Activated T-cell treated with anti-CD3 and anti-CD28 coated beads, Interleukin-2, amount 50 U/mL, for 72 hours (primary cell): Measurements from ENCODE around the gene NEU4. TPM values are rescaled to one million over a fixed set of nuclear protein-coding genes. Genes with fewer than 3 reads are reported as not detected.
"Not testable (repeated sequence)": the region's sequence is repeated elsewhere in the genome, so short reads cannot be mapped to it uniquely, and the experiment has no call there.

ENCODE experiments used
- ATAC-seq, 2 donors: fragments of 150-1000 bp; cut with Tn5 transposase; replicated peaks in 1 of 2; 2 replicates each; pipeline ENCODE4 v1.10.0; 2021; ENCODE audit warnings: moderate library complexity in 2 of 2, mild to moderate bottlenecking in 1 of 2
- DNase-seq, 2 donors: peaks; one replicate each; pipeline ENCODE4 v3.0.0; 2021 to 2022; ENCODE audit warnings: mixed read lengths in 1 of 2
- H3K27ac Mint-ChIP-seq: one replicate; pipeline ENCODE4 v1.8.0; 2022; ENCODE audit warnings: mild to moderate bottlenecking, moderate library complexity, mixed read lengths
- H3K27me3 Mint-ChIP-seq: one replicate; pipeline ENCODE4 v1.8.0; 2022; ENCODE audit warnings: low read depth, mixed read lengths
- H3K36me3 Mint-ChIP-seq, 2 donors: one replicate each; pipeline ENCODE4 v1.8.0; 2022; ENCODE audit warnings: mixed read lengths in 2 of 2, mild to moderate bottlenecking in 1 of 2; ENCODE audit not compliant: insufficient read depth in 2 of 2
- H3K4me1 Mint-ChIP-seq: one replicate; pipeline ENCODE4 v1.8.0; 2022; ENCODE audit warnings: low read depth, mixed read lengths
- H3K4me3 Mint-ChIP-seq, 2 donors: one replicate each; pipeline ENCODE4 v1.8.0; 2022; ENCODE audit warnings: mild to moderate bottlenecking in 2 of 2, mixed read lengths in 2 of 2, moderate library complexity in 2 of 2
- H3K9me3 Mint-ChIP-seq, 2 donors: one replicate each; pipeline ENCODE4 v1.8.0; 2022; ENCODE audit warnings: mixed read lengths in 2 of 2
- total RNA-seq, 2 donors: library from RNA; stranded (reverse); gene quantifications; one replicate each; pipeline ENCODE4 v1.2.3, GENCODE V29; 2022

The NEU4 gene
- total RNA-seq, 2 donors from 2014 or later, result 0.37 to 1.4 TPM

GRCh38 chr2:241816431-241817121 lies 7.6 kb downstream of the NEU4 start:
- DNase-seq (no peak), ATAC-seq (no peak)
- peaks cover 6% of the 10 kb centered on the region for H3K27me3 Mint-ChIP-seq
- H3K27ac Mint-ChIP-seq, result no peak overlapping the region
- H3K4me1 Mint-ChIP-seq, result peaks cover 10% of the 10 kb centered on the region
- no peaks in the 10 kb centered on the region for H3K36me3 Mint-ChIP-seq
- no peaks in the 10 kb centered on the region for H3K9me3 Mint-ChIP-seq
- H3K4me3 Mint-ChIP-seq, result no peak overlapping the region

- ATAC-seq, result no peak
- Mint-ChIP-seq H3K27me3 (peaks cover 6% of the 10 kb centered on the region), H3K27ac (no peak overlapping the region), H3K36me3 (no peaks in the 10 kb centered on the region), H3K9me3 (no peaks in the 10 kb centered on the region), H3K4me1 (peaks cover 12% of the 10 kb centered on the region), H3K4me3 (no peak overlapping the region)
- DNase-seq, result no peak
Measured at GRCh38 chr2:241817126-241817820, 8.3 kb downstream of the NEU4 start.

- peaks cover 18% of the 10 kb centered on the region for H3K4me1 Mint-ChIP-seq
- H3K36me3 Mint-ChIP-seq, H3K27ac Mint-ChIP-seq, DNase-seq, H3K9me3 Mint-ChIP-seq, H3K4me3 Mint-ChIP-seq, ATAC-seq: not testable (repeated sequence)
- peaks cover 11% of the 10 kb centered on the region for H3K27me3 Mint-ChIP-seq
Measured at GRCh38 chr2:241817821-241818215, 8.8 kb downstream of the NEU4 start.

- Mint-ChIP-seq H3K4me3 (no peak overlapping the region), H3K27me3 (peaks cover 17% of the 10 kb centered on the region)
- DNase-seq, result no peak
Measured at GRCh38 chr2:241818229-241818942, 9.4 kb downstream of the NEU4 start.

GRCh38 chr2:241818943-241819270 lies 9.9 kb downstream of the NEU4 start:
- DNase-seq, result no peak
- H3K4me1 Mint-ChIP-seq, result peaks cover 21% of the 10 kb centered on the region
- H3K36me3 Mint-ChIP-seq, result peaks cover 4 to 10% of the 10 kb centered on the region in 2 donors
- H3K9me3 Mint-ChIP-seq, result peaks cover 9 to 10% of the 10 kb centered on the region in 2 donors
- H3K27me3 Mint-ChIP-seq, result peaks cover 17% of the 10 kb centered on the region
- no peak overlapping the region for H3K4me3 Mint-ChIP-seq
- no peak for ATAC-seq
- no peak overlapping the region for H3K27ac Mint-ChIP-seq

More at GRCh38 chr2:241818229-241818942, 9.4 kb downstream of the NEU4 start:
- Mint-ChIP-seq H3K27ac (no peak overlapping the region), H3K9me3 (peaks cover 5 to 6% of the 10 kb centered on the region in 2 donors), H3K36me3 (peaks cover 0 to 7% of the 10 kb centered on the region in 2 donors), H3K4me1 (peaks cover 21% of the 10 kb centered on the region)
- ATAC-seq, result no peak

GRCh38 chr2:241819947-241820624 lies 11.1 kb downstream of the NEU4 start:
- DNase-seq, H3K4me3 Mint-ChIP-seq, ATAC-seq, H3K27ac Mint-ChIP-seq: not testable (repeated sequence)
- peaks cover 21% of the 10 kb centered on the region for H3K4me1 Mint-ChIP-seq
- peaks cover 9 to 10% of the 10 kb centered on the region in 2 donors for H3K9me3 Mint-ChIP-seq
- H3K27me3 Mint-ChIP-seq, result peaks cover 18% of the 10 kb centered on the region
- H3K36me3 Mint-ChIP-seq, result peaks cover 4 to 12% of the 10 kb centered on the region in 2 donors

GRCh38 chr2:241820625-241821384 lies 11.8 kb downstream of the NEU4 start:
- no peak overlapping the region for H3K4me3 Mint-ChIP-seq
- H3K27ac Mint-ChIP-seq, result no peak overlapping the region
- peaks cover 19% of the 10 kb centered on the region for H3K27me3 Mint-ChIP-seq
- ATAC-seq (no peak), DNase-seq (no peak)
- H3K9me3 Mint-ChIP-seq, result peaks cover 11 to 14% of the 10 kb centered on the region in 2 donors
- peaks cover 21% of the 10 kb centered on the region for H3K4me1 Mint-ChIP-seq
- H3K36me3 Mint-ChIP-seq, result peaks cover 5 to 16% of the 10 kb centered on the region in 2 donors

GRCh38 chr2:241821460-241822263 lies 12.7 kb downstream of the NEU4 start:
- H3K27me3 Mint-ChIP-seq, result peaks cover 19% of the 10 kb centered on the region
- peak overlapping the region; percentile 29 for H3K27ac Mint-ChIP-seq
- DNase-seq (no peak), ATAC-seq (peak in 1 of 2 donors; percentile 36)
- H3K4me3 Mint-ChIP-seq, result peak overlapping the region; percentile 48 to 64
- H3K36me3 Mint-ChIP-seq, result peaks cover 12 to 19% of the 10 kb centered on the region in 2 donors
- H3K4me1 Mint-ChIP-seq, result peaks cover 21% of the 10 kb centered on the region
- peaks cover 14 to 20% of the 10 kb centered on the region in 2 donors for H3K9me3 Mint-ChIP-seq

GRCh38 chr2:241822264-241822623 lies 13.3 kb downstream of the NEU4 start:
- Mint-ChIP-seq H3K36me3 (peaks cover 13 to 20% of the 10 kb centered on the region in 2 donors), H3K4me3 (peak overlapping the region; percentile 13 to 26), H3K4me1 (peaks cover 21% of the 10 kb centered on the region), H3K27me3 (peaks cover 23% of the 10 kb centered on the region), H3K27ac (peak overlapping the region; percentile 40), H3K9me3 (peaks cover 16 to 24% of the 10 kb centered on the region in 2 donors)
- no peak for ATAC-seq
- no peak for DNase-seq

GRCh38 chr2:241823531-241824437 lies 14.8 kb downstream of the NEU4 start:
- peak overlapping the region; percentile 13 for H3K27ac Mint-ChIP-seq
- not testable (repeated sequence) for DNase-seq

GRCh38 chr2:241827394-241827793 lies 18.4 kb downstream of the NEU4 start:
- Mint-ChIP-seq H3K27ac (no peak overlapping the region), H3K36me3 (peaks cover 17 to 20% of the 10 kb centered on the region in 2 donors), H3K27me3 (peaks cover 36% of the 10 kb centered on the region), H3K4me3 (no peak overlapping the region), H3K4me1 (peaks cover 8% of the 10 kb centered on the region), H3K9me3 (peaks cover 16 to 28% of the 10 kb centered on the region in 2 donors)
- ATAC-seq (no peak), DNase-seq (no peak)

More at GRCh38 chr2:241823531-241824437, 14.8 kb downstream of the NEU4 start:
- ATAC-seq, result not testable (repeated sequence)
- H3K27me3 Mint-ChIP-seq, result peaks cover 29% of the 10 kb centered on the region
- peaks cover 16% of the 10 kb centered on the region for H3K4me1 Mint-ChIP-seq
- peaks cover 17 to 20% of the 10 kb centered on the region in 2 donors for H3K36me3 Mint-ChIP-seq
- peaks cover 16 to 28% of the 10 kb centered on the region in 2 donors for H3K9me3 Mint-ChIP-seq
- peak overlapping the region in 1 of 2 donors; percentile 19 for H3K4me3 Mint-ChIP-seq
